ENCODE results near the gene AMMECR1. TPM values are rescaled to one million over a fixed set of nuclear protein-coding genes. Genes with fewer than 3 reads are reported as not detected.

AMMECR1 gene
- total RNA-seq, 5 donors from 2014 or later (not counting 1 experiment from before 2014, with no cell fraction given) = 11.7 to 17.4 (median 12.6) TPM

DNA sequence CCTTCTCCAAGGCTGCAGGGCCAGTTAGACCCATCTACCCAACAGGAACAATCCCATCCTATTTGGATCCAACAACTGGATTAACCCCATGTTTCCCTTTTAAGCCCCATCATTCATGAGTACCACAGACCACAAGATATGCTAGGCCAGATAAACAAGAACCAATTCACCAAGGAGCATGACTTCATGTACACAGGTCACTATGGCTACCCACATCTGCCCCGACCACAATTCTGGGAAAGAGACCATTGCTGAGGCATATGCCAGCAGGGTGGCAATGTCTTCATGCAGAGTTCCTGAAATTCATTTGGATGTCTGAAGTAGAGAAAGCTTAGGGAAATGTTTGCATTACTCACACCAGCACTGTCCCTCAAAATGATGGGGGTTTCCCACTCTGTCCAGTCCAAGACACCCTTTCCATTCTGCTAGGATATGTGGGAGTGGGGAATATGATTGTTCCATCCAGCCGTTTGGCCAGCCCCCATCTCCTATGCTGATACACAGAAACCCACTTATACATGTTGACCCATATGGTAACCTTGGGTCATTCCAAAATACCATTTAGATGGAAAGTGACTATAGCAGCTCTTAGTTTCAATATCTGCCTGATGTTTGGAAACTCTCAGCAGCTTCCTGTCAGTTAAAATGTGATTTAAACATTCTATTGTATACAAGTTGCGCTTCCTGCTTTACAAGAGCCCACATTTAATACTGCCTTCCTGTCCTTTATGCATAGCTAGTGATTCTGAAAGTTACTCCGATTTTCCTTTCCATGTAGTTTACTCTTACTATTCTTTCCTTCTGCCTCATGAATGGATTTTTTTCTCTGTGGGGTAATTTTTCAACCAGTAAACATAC lies 129.0 kb downstream of the AMMECR1 start:
- no peaks in the 10 kb centered on the region for H3K36me3 ChIP-seq (ENCODE audit: control insufficient read depth in 2 of 2, extremely low read depth in 1 of 2, insufficient read depth in 1 of 2, low read length in 1 of 2)
- no peak overlapping the region for H3K4me3 ChIP-seq (ENCODE audit: control insufficient read depth in 1 of 2, extremely low read depth in 1 of 2, low read length in 1 of 2)
- Mint-ChIP-seq H3K27ac (peak overlapping the region; percentile 84 to 87), H3K27me3 (no peaks in the 10 kb centered on the region), H3K4me1 (peaks cover 16 to 34% (median 17%) of the 10 kb centered on the region in 3 donors), H3K9me3 (peaks cover 0 to 8% (median 5%) of the 10 kb centered on the region in 3 donors), H3K36me3 (peaks cover 19% of the 10 kb centered on the region), H3K4me3 (peak overlapping the region in 2 of 3 donors; percentile 1 to 10)
- peak in 1 of 35 experiments; percentile 2 for DNase-seq
- WGBS (ENCODE audit: insufficient coverage) = no CpG with 5 or more reads among the region's 4 CpGs
- peaks cover 2 to 9% of the 10 kb centered on the region in 2 experiments for H3K4me1 ChIP-seq (ENCODE audit: control insufficient read depth in 1 of 2, extremely low read depth in 1 of 2, insufficient read depth in 2 of 2, low read length in 2 of 2)
- no peaks in the 10 kb centered on the region for H3K9me3 ChIP-seq
- ChIA-PET POLR2A (interaction anchor here in 1 of 2 donors (0.6 kb wide), 1 partner anchor 264 kb away, joined by 3 read pairs; no protein-coding TSS in a partner anchor), CTCF (interaction anchor here in 1 of 2 donors (0.8 kb wide), 1 partner anchor 49 kb away, joined by 3 read pairs; no protein-coding TSS in a partner anchor)
- peak overlapping the region; percentile 53 for H3K27ac ChIP-seq (ENCODE audit: low read length)
- peak in 3 of 4 experiments; percentile 19 to 57 (median 52) for ATAC-seq (replicated peaks in 1 of 4)
- no peaks in the 10 kb centered on the region for H3K27me3 ChIP-seq (replicated peaks in 1 of 2; ENCODE audit: control insufficient read depth in 2 of 2, extremely low read depth in 1 of 2, insufficient read depth in 2 of 2, low read length in 1 of 2)

DNA sequence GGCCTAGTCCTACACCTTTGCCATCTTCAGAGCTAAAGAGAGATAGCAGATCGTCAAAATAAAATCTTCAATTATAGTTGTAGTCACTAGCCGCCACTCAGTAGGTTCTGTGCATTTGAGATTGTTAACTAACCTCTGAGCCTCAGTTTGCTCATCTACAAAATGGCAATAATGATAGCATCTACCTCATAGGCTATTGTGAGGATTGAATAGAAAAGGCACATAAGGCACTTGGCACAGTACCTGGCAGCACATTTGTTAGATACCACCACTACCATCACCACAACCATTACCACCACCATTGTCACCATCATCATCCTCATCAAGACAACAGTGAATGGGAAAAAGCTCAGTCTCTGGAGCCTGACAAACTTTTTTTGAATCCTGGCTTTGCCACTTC lies 134.6 kb downstream of the AMMECR1 start:
- POLR2A ChIA-PET = no interaction called here
- no peaks in the 10 kb centered on the region for H3K27me3 Mint-ChIP-seq
- Histone ChIP-seq H3K27me3 (replicated peaks in 1 of 2; ENCODE audit: control insufficient read depth in 2 of 2, extremely low read depth in 1 of 2, insufficient read depth in 2 of 2, low read length in 1 of 2) (no peaks in the 10 kb centered on the region), H3K9me3 (no peaks in the 10 kb centered on the region), H3K27ac (ENCODE audit: low read length) (no peak overlapping the region), H3K4me1 (ENCODE audit: control insufficient read depth in 1 of 2, extremely low read depth in 1 of 2, insufficient read depth in 2 of 2, low read length in 2 of 2) (peaks cover under 1 to 6% of the 10 kb centered on the region in 2 experiments), H3K36me3 (ENCODE audit: control insufficient read depth in 2 of 2, extremely low read depth in 1 of 2, insufficient read depth in 1 of 2, low read length in 1 of 2) (no peaks in the 10 kb centered on the region), H3K4me3 (ENCODE audit: control insufficient read depth in 1 of 2, extremely low read depth in 1 of 2, low read length in 1 of 2) (no peak overlapping the region)
- ATAC-seq (replicated peaks in 1 of 4) (no peak), DNase-seq (no peak)
- no CpG with 5 or more reads among the region's 2 CpGs for WGBS (ENCODE audit: insufficient coverage)
- H3K9me3 Mint-ChIP-seq = peaks cover 0 to 8% (median 5%) of the 10 kb centered on the region in 3 donors
- no peak overlapping the region for H3K27ac Mint-ChIP-seq
- no peak overlapping the region for H3K4me3 Mint-ChIP-seq
- CTCF ChIA-PET = no interaction called here
- H3K4me1 Mint-ChIP-seq = peaks cover 3 to 39% (median 17%) of the 10 kb centered on the region in 3 donors
- H3K36me3 Mint-ChIP-seq = peaks cover 32% of the 10 kb centered on the region

DNA sequence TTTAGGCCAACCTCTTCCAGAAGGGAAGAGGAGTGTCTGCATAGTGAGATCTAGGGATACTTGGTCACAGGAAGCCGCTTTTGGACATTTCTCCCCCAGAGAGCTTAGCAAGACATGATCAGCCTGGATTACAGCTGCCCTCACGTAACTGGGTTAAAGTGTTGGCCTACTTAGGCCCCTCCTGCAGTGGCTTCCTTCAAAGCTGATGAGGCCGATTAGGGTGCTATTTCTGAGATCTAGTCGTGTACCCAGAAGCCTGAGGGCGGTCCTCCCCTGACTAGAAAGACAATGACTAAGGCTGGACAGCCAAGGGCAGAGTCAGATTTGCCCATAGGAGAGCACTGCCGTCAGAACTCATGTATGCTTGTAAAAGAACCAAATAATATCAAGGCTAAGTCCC lies 135.0 kb downstream of the AMMECR1 start:
- no peaks in the 10 kb centered on the region for H3K27me3 Mint-ChIP-seq
- no peak overlapping the region for H3K4me3 ChIP-seq (ENCODE audit: control insufficient read depth in 1 of 2, extremely low read depth in 1 of 2, low read length in 1 of 2)
- ChIA-PET POLR2A (no interaction called here), CTCF (no interaction called here)
- H3K9me3 Mint-ChIP-seq = peaks cover 0 to 8% (median 5%) of the 10 kb centered on the region in 3 donors
- ATAC-seq (replicated peaks in 1 of 4) (no peak), DNase-seq (no peak)
- 92% methylated on average over 2 of the region's 6 CpGs for WGBS (ENCODE audit: insufficient coverage)
- H3K36me3 Mint-ChIP-seq = peaks cover 32% of the 10 kb centered on the region
- peaks cover 0 to 37% (median 14%) of the 10 kb centered on the region in 3 donors for H3K4me1 Mint-ChIP-seq
- H3K4me1 ChIP-seq (ENCODE audit: control insufficient read depth in 1 of 2, extremely low read depth in 1 of 2, insufficient read depth in 2 of 2, low read length in 2 of 2) = peaks cover 2 to 6% of the 10 kb centered on the region in 2 experiments
- H3K9me3 ChIP-seq = no peaks in the 10 kb centered on the region
- H3K36me3 ChIP-seq (ENCODE audit: control insufficient read depth in 2 of 2, extremely low read depth in 1 of 2, insufficient read depth in 1 of 2, low read length in 1 of 2) = no peaks in the 10 kb centered on the region
- no peaks in the 10 kb centered on the region for H3K27me3 ChIP-seq (replicated peaks in 1 of 2; ENCODE audit: control insufficient read depth in 2 of 2, extremely low read depth in 1 of 2, insufficient read depth in 2 of 2, low read length in 1 of 2)
- H3K4me3 Mint-ChIP-seq = no peak overlapping the region
- peak overlapping the region in 1 of 2 donors; percentile 6 for H3K27ac Mint-ChIP-seq
- H3K27ac ChIP-seq (ENCODE audit: low read length) = no peak overlapping the region

DNA sequence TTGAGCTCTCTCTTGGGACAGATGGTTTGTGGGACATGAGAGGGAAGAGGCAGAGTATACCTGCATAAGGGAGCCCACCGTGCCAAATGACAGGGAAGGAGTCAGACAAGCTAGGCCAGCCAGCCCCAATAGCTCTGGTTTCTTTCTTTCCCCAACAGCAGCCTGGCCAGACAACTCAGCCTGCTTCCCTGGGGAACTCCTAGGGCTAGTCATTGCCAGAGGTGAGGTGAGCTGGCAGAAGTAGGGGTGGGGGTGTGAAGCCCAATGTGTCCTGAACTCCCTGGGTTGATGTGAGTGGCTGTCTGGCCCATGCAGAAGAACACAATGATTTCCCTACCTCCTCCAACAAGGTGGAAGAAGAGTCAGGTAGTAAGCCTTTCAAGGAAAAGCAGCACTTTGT lies 135.5 kb downstream of the AMMECR1 start:
- Histone ChIP-seq H3K36me3 (ENCODE audit: control insufficient read depth in 2 of 2, extremely low read depth in 1 of 2, insufficient read depth in 1 of 2, low read length in 1 of 2) (no peaks in the 10 kb centered on the region), H3K27ac (ENCODE audit: low read length) (no peak overlapping the region), H3K4me1 (ENCODE audit: control insufficient read depth in 1 of 2, extremely low read depth in 1 of 2, insufficient read depth in 2 of 2, low read length in 2 of 2) (peaks cover 2 to 6% of the 10 kb centered on the region in 2 experiments), H3K27me3 (replicated peaks in 1 of 2; ENCODE audit: control insufficient read depth in 2 of 2, extremely low read depth in 1 of 2, insufficient read depth in 2 of 2, low read length in 1 of 2) (no peaks in the 10 kb centered on the region), H3K4me3 (ENCODE audit: control insufficient read depth in 1 of 2, extremely low read depth in 1 of 2, low read length in 1 of 2) (no peak overlapping the region), H3K9me3 (no peaks in the 10 kb centered on the region)
- Mint-ChIP-seq H3K27me3 (no peaks in the 10 kb centered on the region), H3K4me3 (no peak overlapping the region), H3K27ac (peak overlapping the region in 1 of 2 donors; percentile 57), H3K36me3 (peaks cover 32% of the 10 kb centered on the region), H3K4me1 (peaks cover 0 to 37% (median 14%) of the 10 kb centered on the region in 3 donors), H3K9me3 (peaks cover 0 to 8% (median 5%) of the 10 kb centered on the region in 3 donors)
- ChIA-PET POLR2A (no interaction called here), CTCF (no interaction called here)
- no CpG with 5 or more reads among the region's 1 CpG for WGBS (ENCODE audit: insufficient coverage)
- ATAC-seq (replicated peaks in 1 of 4) (no peak), DNase-seq (no peak)

DNA sequence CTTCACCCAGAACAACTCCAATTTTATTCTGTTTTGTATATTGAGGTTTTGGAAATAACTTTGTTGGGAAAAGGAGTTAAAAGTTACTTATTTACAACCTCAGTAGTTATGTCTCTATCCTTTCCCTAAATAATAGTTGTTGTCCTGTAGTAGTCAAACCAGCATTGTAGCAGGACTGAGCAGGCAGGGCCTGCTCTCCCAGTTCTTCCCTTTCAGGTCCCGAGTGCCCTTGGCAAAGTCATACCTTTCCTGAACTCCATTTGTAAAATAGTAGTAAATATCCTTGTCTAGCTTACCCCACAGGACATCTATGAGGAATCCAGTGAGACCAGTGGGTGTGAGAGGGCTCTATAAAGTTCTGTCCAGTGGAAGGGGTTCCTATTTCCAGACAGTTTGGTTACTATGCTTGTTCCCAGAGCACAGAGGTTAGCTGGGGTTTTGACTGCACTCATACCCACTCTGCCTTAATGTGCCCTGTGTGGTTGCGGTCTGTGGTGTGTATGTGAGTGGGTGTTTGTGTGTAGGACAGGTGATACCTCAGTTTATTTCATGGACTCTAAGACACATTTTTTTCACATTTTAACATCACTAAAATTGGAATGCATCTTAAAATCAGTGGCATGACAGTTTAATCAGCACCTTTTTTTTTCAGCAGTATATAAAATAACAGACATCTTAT lies 136.3 kb downstream of the AMMECR1 start:
- no peak overlapping the region for H3K27ac ChIP-seq (ENCODE audit: low read length)
- POLR2A ChIA-PET = no interaction called here
- no CpG with 5 or more reads among the region's 2 CpGs for WGBS (ENCODE audit: insufficient coverage)
- H3K4me3 ChIP-seq (ENCODE audit: control insufficient read depth in 1 of 2, extremely low read depth in 1 of 2, low read length in 1 of 2) = no peak overlapping the region
- H3K4me1 ChIP-seq (ENCODE audit: control insufficient read depth in 1 of 2, extremely low read depth in 1 of 2, insufficient read depth in 2 of 2, low read length in 2 of 2) = peaks cover 2 to 6% of the 10 kb centered on the region in 2 experiments
- Mint-ChIP-seq H3K27me3 (no peaks in the 10 kb centered on the region), H3K4me3 (no peak overlapping the region), H3K36me3 (peaks cover 29% of the 10 kb centered on the region), H3K9me3 (peaks cover 0 to 8% (median 5%) of the 10 kb centered on the region in 3 donors), H3K27ac (no peak overlapping the region), H3K4me1 (peaks cover 0 to 37% (median 14%) of the 10 kb centered on the region in 3 donors)
- ATAC-seq (replicated peaks in 1 of 4) = no peak
- H3K36me3 ChIP-seq (ENCODE audit: control insufficient read depth in 2 of 2, extremely low read depth in 1 of 2, insufficient read depth in 1 of 2, low read length in 1 of 2) = no peaks in the 10 kb centered on the region
- H3K27me3 ChIP-seq (replicated peaks in 1 of 2; ENCODE audit: control insufficient read depth in 2 of 2, extremely low read depth in 1 of 2, insufficient read depth in 2 of 2, low read length in 1 of 2) = no peaks in the 10 kb centered on the region
- CTCF ChIA-PET = no interaction called here
- DNase-seq = no peak
- H3K9me3 ChIP-seq = no peaks in the 10 kb centered on the region

DNA sequence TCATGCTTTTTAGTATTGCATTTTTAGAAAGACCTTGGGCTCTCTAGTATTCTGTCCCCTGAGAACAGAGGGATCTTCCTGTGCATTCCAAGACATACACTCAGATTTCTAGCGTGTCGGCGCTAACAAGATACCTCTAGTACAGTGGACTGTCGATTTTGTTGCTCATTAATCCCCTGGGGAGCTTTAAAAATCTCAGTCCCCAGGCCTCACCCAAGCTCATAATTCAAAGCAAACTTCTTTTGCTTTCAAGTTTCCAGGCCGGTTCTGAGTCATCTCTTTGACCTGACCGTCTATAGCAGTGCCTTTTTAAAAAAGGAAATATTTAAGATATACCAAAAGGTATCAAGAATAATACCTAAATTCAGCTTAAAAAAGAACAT lies 137.0 kb downstream of the AMMECR1 start:
- ChIA-PET CTCF (interaction anchor here (0.6 to 2.0 kb wide), 3 partner anchors 20 to 229 kb away, joined by 3 to 5 read pairs (median 4); no protein-coding TSS in a partner anchor), POLR2A (no interaction called here)
- no CpG with 5 or more reads among the region's 6 CpGs for WGBS (ENCODE audit: insufficient coverage)
- peaks cover 0 to 37% (median 14%) of the 10 kb centered on the region in 3 donors for H3K4me1 Mint-ChIP-seq
- peak overlapping the region in 1 of 2 donors; percentile 52 for H3K27ac Mint-ChIP-seq
- H3K36me3 Mint-ChIP-seq = peaks cover 30% of the 10 kb centered on the region
- no peak for DNase-seq
- Histone ChIP-seq H3K36me3 (ENCODE audit: control insufficient read depth in 2 of 2, extremely low read depth in 1 of 2, insufficient read depth in 1 of 2, low read length in 1 of 2) (no peaks in the 10 kb centered on the region), H3K4me3 (ENCODE audit: control insufficient read depth in 1 of 2, extremely low read depth in 1 of 2, low read length in 1 of 2) (no peak overlapping the region), H3K27me3 (replicated peaks in 1 of 2; ENCODE audit: control insufficient read depth in 2 of 2, extremely low read depth in 1 of 2, insufficient read depth in 2 of 2, low read length in 1 of 2) (no peaks in the 10 kb centered on the region), H3K9me3 (no peaks in the 10 kb centered on the region), H3K4me1 (ENCODE audit: control insufficient read depth in 1 of 2, extremely low read depth in 1 of 2, insufficient read depth in 2 of 2, low read length in 2 of 2) (peaks cover 2 to 6% of the 10 kb centered on the region in 2 experiments), H3K27ac (ENCODE audit: low read length) (no peak overlapping the region)
- ATAC-seq (replicated peaks in 1 of 4) = no peak
- H3K4me3 Mint-ChIP-seq = no peak overlapping the region
- no peaks in the 10 kb centered on the region for H3K27me3 Mint-ChIP-seq
- H3K9me3 Mint-ChIP-seq = peaks cover 0 to 8% (median 5%) of the 10 kb centered on the region in 3 donors

Data from T-cell (primary cell).